Vagina (tissue), 2 donors: ENCODE results near the gene PTPN21. TPM values are rescaled to one million over a fixed set of nuclear protein-coding genes. Genes with fewer than 3 reads are reported as not detected.

ENCODE experiments used
- DNase-seq, 2 donors: peaks; one replicate each; pipeline ENCODE4 v3.0.0-alpha.2; 2017; ENCODE audit errors: extremely low spot score in 2 of 2
- H3K27ac ChIP-seq: fragments of 200-600 bp; sonication (generic); one replicate; pipeline ENCODE4 v1.5.1; 2019
- H3K27me3 ChIP-seq: fragments of 200-600 bp; sonication (generic); one replicate; pipeline ENCODE4 v1.5.1; 2019
- H3K36me3 ChIP-seq, 2 donors: fragments of 200-600 bp; sonication (generic); one replicate each; pipeline ENCODE4 v1.5.1; 2017 to 2019
- H3K4me1 ChIP-seq: fragments of 200-600 bp; sonication (generic); one replicate; pipeline ENCODE4 v1.5.1; 2019
- H3K4me3 ChIP-seq, 2 donors: fragments of 200-600 bp; sonication (generic); 1 replicate in 1 of 2; 2 replicates in 1 of 2; pipeline ENCODE4 v1.5.1; 2016 to 2019
- H3K9me3 ChIP-seq: fragments of 200-600 bp; sonication (generic); one replicate; pipeline ENCODE4 v1.5.1; 2019
- CTCF ChIP-seq, 3 experiments: fragments of 450-650 bp in 2 of 3; fragments of 200-600 bp in 1 of 3; sonication (generic) in 1 of 3; IDR thresholded peaks; one replicate each; pipeline ENCODE4 v1.5.1; 2017 to 2019; ENCODE audit warnings: antibody characterized with exemption in 3 of 3, mild to moderate bottlenecking in 2 of 3, moderate library complexity in 2 of 3
- POLR2A ChIP-seq, 2 donors: fragments of 450-650 bp; IDR thresholded peaks; one replicate each; pipeline ENCODE4 v1.6.1; 2017; ENCODE audit warnings: antibody characterized with exemption in 2 of 2, mild to moderate bottlenecking in 2 of 2, moderate library complexity in 2 of 2
- POLR2AphosphoS5 ChIP-seq, 2 donors: sonication (generic); formaldehyde crosslinking; IDR thresholded peaks; one replicate each; pipeline ENCODE4 v1.9.0; 2017; ENCODE audit warnings: antibody characterized with exemption in 2 of 2, mild to moderate bottlenecking in 2 of 2, low read depth in 1 of 2; ENCODE audit not compliant: insufficient read depth in 1 of 2
- intact Hi-C: fragments of 100-400 bp; cut with DNase I; formaldehyde crosslinking; loops from one replicate; pipeline ENCODE4 v1.15.1; 2023
- total RNA-seq: library from RNA; depleted of rRNA; stranded (reverse); fragments of >200 nt; gene quantifications from one replicate; pipeline ENCODE4 v1.2.3, GENCODE V29; 2016

PTPN21 gene
- total RNA-seq, 1 donor from 2014 or later, result 15.2 TPM

DNA sequence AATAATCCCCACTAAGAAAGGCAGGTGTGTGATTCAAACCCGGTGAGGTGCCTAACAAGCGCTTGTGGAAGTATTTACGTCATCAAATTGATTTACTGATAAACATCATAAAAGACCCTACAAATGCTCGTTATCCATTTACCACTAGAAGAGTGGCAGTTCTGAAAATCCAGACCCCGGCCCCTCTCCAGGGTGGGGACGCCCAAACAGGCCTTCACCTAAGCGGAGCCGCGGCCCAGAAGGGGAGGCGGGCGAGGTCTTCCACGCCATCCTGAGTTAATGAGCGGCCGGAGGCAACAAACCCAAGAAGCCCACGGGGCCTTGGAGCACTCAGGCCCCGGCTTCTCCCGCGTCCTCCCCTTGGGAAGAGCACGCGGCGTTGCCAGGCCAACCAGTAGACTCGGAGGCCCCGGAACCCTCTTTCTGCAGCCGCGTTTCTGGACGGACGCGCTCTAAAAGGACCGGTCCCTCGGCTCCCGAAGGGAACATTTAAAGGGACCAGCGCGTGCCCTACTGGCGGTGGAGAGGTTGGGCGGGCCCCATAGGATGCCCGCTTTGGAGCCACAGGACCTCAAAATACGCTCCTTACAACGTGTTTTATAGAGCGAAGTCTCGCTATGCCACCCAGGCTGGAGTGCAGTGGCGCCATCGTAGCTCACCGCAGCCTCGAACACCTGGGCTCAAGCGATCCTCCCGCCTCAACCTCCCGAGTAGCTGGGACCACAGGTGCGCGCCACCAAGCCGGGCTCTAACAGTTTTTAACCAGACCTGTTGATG lies 3.5 kb downstream of the PTPN21 start:
- TF ChIP-seq POLR2A (IDR thresholded peaks at IDR 0.05), result peak in 1 of 2 donors; percentile 16
- peak; percentile 81 to 86 for TF ChIP-seq POLR2AphosphoS5 (IDR thresholded peaks at IDR 0.05; ENCODE audit: insufficient read depth in 1 of 2, low read depth in 1 of 2)
- TF ChIP-seq CTCF (IDR thresholded peaks at IDR 0.05), result peak in 2 of 3 experiments; percentile 34 to 35
- Histone ChIP-seq H3K4me1 (peaks cover 45% of the 10 kb centered on the region), H3K9me3 (no peaks in the 10 kb centered on the region), H3K27ac (peak overlapping the region; percentile 55), H3K4me3 (peak overlapping the region; percentile 57 to 61), H3K36me3 (peaks cover 0 to 20% of the 10 kb centered on the region in 2 donors), H3K27me3 (no peaks in the 10 kb centered on the region)
- DNase-seq, result no peak
- intact Hi-C loops, result no loop called here

DNA sequence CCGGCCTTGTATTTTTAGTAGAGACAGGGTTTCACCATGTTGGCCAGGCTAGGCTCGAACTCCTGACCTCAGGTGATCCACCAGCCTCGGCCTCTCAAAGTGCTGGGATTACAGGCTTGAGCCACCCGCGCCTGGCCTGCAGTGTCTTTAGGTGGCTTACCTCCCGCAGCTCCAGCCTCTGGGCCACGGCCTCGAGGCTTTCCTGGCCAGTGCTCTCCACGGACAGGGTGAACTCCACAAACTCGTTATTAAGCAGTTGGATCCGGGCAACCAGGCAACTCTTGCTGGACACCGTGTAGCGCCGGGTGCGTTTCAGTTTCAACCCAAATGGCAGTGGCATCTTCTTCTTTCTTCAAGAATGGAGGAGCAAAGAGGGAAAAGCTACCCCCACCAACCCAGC lies 4.7 kb downstream of the PTPN21 start:
- no peak overlapping the region for H3K4me3 ChIP-seq
- intact Hi-C loops, result no loop called here
- TF ChIP-seq POLR2A (IDR thresholded peaks at IDR 0.05) (no peak), POLR2AphosphoS5 (IDR thresholded peaks at IDR 0.05; ENCODE audit: insufficient read depth in 1 of 2, low read depth in 1 of 2) (no peak)
- H3K27ac ChIP-seq, result no peak overlapping the region
- H3K27me3 ChIP-seq, result no peaks in the 10 kb centered on the region
- H3K36me3 ChIP-seq, result peaks cover 0 to 25% of the 10 kb centered on the region in 2 donors
- no peaks in the 10 kb centered on the region for H3K9me3 ChIP-seq
- DNase-seq, result no peak
- peaks cover 39% of the 10 kb centered on the region for H3K4me1 ChIP-seq

DNA sequence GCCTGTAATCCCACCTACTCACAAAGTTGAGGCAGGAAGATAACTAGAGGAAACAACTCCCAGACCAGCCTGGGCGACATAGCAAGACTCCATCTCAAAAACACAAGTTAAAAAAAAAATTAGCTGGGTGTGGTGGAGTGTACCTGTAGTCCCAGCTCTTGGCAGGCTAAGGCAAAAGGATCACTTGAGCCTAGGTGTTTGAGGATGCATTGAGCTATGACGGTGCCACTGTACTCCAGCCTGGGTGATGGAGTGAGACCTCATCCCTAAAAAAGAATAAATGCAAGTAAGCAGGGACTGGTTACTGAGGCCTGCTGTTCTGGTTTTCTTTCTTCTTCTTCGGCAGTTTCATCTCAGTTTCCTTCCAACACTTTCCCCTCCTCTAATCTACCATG lies 7.4 kb downstream of the PTPN21 start:
- peaks cover 0 to 33% of the 10 kb centered on the region in 2 donors for H3K36me3 ChIP-seq
- H3K4me1 ChIP-seq, result peaks cover 23% of the 10 kb centered on the region
- H3K9me3 ChIP-seq, result no peaks in the 10 kb centered on the region
- intact Hi-C loops, result no loop called here
- no peak for DNase-seq
- H3K27me3 ChIP-seq, result no peaks in the 10 kb centered on the region
- H3K27ac ChIP-seq, result no peak overlapping the region
- TF ChIP-seq POLR2A (IDR thresholded peaks at IDR 0.05), result no peak
- no peak overlapping the region for H3K4me3 ChIP-seq

GRCh38 chr14:88546621-88547385 lies 8.0 kb downstream of the PTPN21 start:
- Histone ChIP-seq H3K36me3 (peaks cover 0 to 33% of the 10 kb centered on the region in 2 donors), H3K9me3 (no peaks in the 10 kb centered on the region), H3K27me3 (no peaks in the 10 kb centered on the region), H3K4me1 (peaks cover 18% of the 10 kb centered on the region), H3K27ac (no peak overlapping the region), H3K4me3 (no peak overlapping the region)
- TF ChIP-seq CTCF (IDR thresholded peaks at IDR 0.05) (no peak), POLR2AphosphoS5 (IDR thresholded peaks at IDR 0.05; ENCODE audit: insufficient read depth in 1 of 2, low read depth in 1 of 2) (no peak), POLR2A (IDR thresholded peaks at IDR 0.05) (no peak)
- intact Hi-C loops, result no loop called here
- no peak for DNase-seq

DNA sequence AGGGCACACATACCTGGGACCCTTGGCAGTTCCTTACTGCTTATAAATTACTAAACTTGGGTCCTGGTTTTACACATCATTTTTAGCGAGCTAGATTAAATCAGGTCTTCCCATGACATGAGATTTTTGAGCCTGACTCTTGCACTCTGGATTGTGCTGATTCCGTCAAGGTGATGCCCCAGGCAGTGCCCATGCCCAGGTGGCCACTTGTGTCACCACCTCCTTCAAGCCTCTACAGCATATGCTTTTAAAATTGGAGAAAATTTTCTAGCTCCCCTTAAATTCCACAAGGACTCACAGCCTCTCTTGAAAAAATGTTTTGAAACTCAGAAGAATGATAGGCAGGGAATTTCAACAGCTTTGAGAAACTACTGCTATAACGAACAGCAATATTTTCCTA lies 9.6 kb downstream of the PTPN21 start:
- no peaks in the 10 kb centered on the region for H3K27me3 ChIP-seq
- H3K4me1 ChIP-seq, result peaks cover 6% of the 10 kb centered on the region
- no peak overlapping the region for H3K27ac ChIP-seq
- TF ChIP-seq CTCF (IDR thresholded peaks at IDR 0.05), result no peak
- TF ChIP-seq POLR2AphosphoS5 (IDR thresholded peaks at IDR 0.05; ENCODE audit: insufficient read depth in 1 of 2, low read depth in 1 of 2), result no peak
- no peak for TF ChIP-seq POLR2A (IDR thresholded peaks at IDR 0.05)
- no peak overlapping the region for H3K4me3 ChIP-seq
- DNase-seq, result no peak
- intact Hi-C loops, result no loop called here
- no peaks in the 10 kb centered on the region for H3K9me3 ChIP-seq
- peaks cover 0 to 33% of the 10 kb centered on the region in 2 donors for H3K36me3 ChIP-seq
